Nephron progenitor cell (in vitro differentiated cells): ENCODE data around the gene HOXA3.

Experiments
- DNase-seq: peaks from one replicate; pipeline ENCODE4 v3.0.0; 2021
- H3K27ac Mint-ChIP-seq: 2 replicates; pipeline ENCODE4 v1.8.0; 2021; ENCODE audit warnings: mild to moderate bottlenecking, moderate library complexity, mixed read lengths
- H3K27me3 Mint-ChIP-seq: 2 replicates; pipeline ENCODE4 v1.8.0; 2021; ENCODE audit warnings: mild to moderate bottlenecking, low read depth, mixed read lengths; ENCODE audit not compliant: poor library complexity
- H3K36me3 Mint-ChIP-seq: 2 replicates; pipeline ENCODE4 v1.8.0; 2021; ENCODE audit warnings: low read depth, mixed read lengths
- H3K4me1 Mint-ChIP-seq: 2 replicates; pipeline ENCODE4 v1.8.0; 2021; ENCODE audit warnings: mixed read lengths
- H3K4me3 Mint-ChIP-seq: 2 replicates; pipeline ENCODE4 v1.8.0; 2021; ENCODE audit warnings: mild to moderate bottlenecking, moderate library complexity, mixed read lengths
- H3K9me3 Mint-ChIP-seq: 2 replicates; pipeline ENCODE4 v1.8.0; 2021; ENCODE audit warnings: mild to moderate bottlenecking, moderate library complexity, mixed read lengths
- CTCF ChIP-seq: fragments of 200-600 bp; sonication (generic); IDR thresholded peaks from 2 replicates; pipeline ENCODE4 v1.5.0; 2021; ENCODE audit warnings: antibody characterized with exemption

The HOXA3 gene

DNA sequence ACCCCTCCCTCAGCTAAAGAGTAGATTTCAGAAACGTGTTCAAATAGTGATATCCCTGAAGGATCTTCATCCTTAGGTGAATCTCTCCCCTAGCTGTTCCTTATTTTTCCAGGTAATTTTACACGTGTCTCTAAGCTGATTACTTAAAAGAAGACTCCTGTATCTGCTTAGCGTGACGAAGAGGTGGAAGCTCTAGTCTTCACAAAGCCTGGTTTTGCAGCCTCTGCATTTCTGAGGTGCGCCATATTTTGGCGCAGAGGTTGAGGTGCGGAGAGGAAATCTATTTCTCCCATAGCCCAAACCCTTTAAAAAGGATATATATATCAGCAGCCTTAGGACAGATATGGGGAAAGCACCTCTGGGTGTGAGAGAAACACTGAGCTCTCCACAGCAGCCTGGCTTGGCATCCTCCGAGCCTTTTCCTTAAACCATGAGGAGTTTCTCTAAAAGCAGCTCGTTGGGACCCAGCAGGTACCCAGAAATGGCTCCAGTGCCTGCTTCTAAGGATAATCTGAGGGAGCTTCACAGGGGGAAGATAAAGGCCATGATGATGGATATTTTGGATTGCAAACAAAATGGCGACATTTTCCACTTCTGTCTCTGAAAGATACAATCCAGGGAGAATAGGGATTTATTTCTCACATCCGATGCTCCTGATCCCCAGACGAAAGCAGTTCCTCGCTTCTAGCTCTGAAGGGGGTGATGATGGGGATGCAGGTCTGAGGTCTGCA is 46.9 kb downstream of the HOXA3 start:
- Mint-ChIP-seq H3K27me3 (no peaks in the 10 kb centered on the region), H3K36me3 (peaks cover 43% of the 10 kb centered on the region), H3K27ac (peak overlapping the region; percentile 100), H3K4me1 (peaks cover 91% of the 10 kb centered on the region), H3K4me3 (peak overlapping the region; percentile 99), H3K9me3 (no peaks in the 10 kb centered on the region)
- TF ChIP-seq CTCF: no peak
- DNase-seq: no peak

DNA sequence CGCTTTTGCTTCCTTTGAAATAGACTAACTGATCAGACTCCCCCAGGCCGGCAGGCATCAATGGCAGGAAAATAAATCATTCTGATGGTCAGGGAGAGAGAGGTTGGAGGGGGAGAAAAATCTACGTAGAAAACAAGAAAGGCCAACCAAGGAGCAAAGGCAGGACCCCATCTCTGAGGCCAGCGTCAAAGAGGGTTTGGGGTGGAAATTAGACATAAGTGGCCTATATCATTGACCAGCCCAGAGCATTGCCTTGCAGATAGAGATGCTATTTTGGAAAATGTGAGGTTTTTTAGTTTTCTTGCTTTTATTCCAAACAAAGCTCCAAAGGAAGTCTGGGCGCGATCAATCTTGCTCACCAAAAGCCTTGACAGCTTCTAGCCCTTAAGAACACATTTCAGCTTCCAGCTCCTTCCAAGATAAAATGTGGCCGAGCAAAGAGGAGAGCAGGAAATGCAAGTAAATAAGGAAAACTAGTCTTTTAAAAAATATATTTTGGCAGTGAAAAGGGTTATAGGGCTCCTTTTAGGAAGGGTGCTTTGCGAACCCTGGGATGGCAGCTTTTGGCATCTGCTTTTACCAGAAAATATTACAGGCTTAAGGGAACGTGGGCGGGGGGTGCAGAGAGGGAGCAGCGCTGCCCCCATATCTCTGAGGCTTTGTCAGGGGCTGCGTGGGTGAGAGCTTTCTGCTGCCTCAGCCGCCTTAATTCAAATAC is 47.9 kb downstream of the HOXA3 start:
- Mint-ChIP-seq H3K36me3 (peaks cover 49% of the 10 kb centered on the region), H3K27ac (peak overlapping the region; percentile 100), H3K27me3 (no peaks in the 10 kb centered on the region), H3K9me3 (no peaks in the 10 kb centered on the region), H3K4me3 (peak overlapping the region; percentile 99), H3K4me1 (peaks cover 91% of the 10 kb centered on the region)
- no peak for TF ChIP-seq CTCF
- DNase-seq: no peak

GRCh38 chr7:27103489-27104226 is 48.7 kb downstream of the HOXA3 start:
- Mint-ChIP-seq H3K27ac (peak overlapping the region; percentile 100), H3K9me3 (no peaks in the 10 kb centered on the region), H3K36me3 (peaks cover 56% of the 10 kb centered on the region), H3K4me3 (peak overlapping the region; percentile 99), H3K27me3 (no peaks in the 10 kb centered on the region), H3K4me1 (peaks cover 89% of the 10 kb centered on the region)
- TF ChIP-seq CTCF: no peak
- peak; percentile 65 for DNase-seq

- peaks cover 83% of the 10 kb centered on the region for H3K4me1 Mint-ChIP-seq
- peaks cover 60% of the 10 kb centered on the region for H3K36me3 Mint-ChIP-seq
- H3K4me3 Mint-ChIP-seq: peak within 1 kb of the TSS; percentile 99
- peak; percentile 77 for DNase-seq
- H3K27me3 Mint-ChIP-seq: no peaks in the 10 kb centered on the region
- no peaks in the 10 kb centered on the region for H3K9me3 Mint-ChIP-seq
- TF ChIP-seq CTCF: no peak
- peak within 1 kb of the TSS; percentile 100 for H3K27ac Mint-ChIP-seq
Measured at GRCh38 chr7:27102581-27103442, 49.6 kb downstream of the HOXA3 start, which contains the start of gene HOXA2. Gene HOXA2, minus strand, starts transcription at chr7:27102683. Its CDS starts 183 bp downstream, at chr7:27102500.

GRCh38 chr7:27101957-27102580 is 50.3 kb downstream of the HOXA3 start:
- no peak for TF ChIP-seq CTCF
- Mint-ChIP-seq H3K27me3 (no peaks in the 10 kb centered on the region), H3K4me3 (peak overlapping the region; percentile 99), H3K36me3 (peaks cover 60% of the 10 kb centered on the region), H3K4me1 (peaks cover 76% of the 10 kb centered on the region), H3K27ac (peak overlapping the region; percentile 100), H3K9me3 (no peaks in the 10 kb centered on the region)
- peak; percentile 71 for DNase-seq
